Lower lobe of right lung (tissue), 2 donors: ENCODE results near the gene SEC24C. TPM values are rescaled to one million over a fixed set of nuclear protein-coding genes. Genes with fewer than 3 reads are reported as not detected.
"Not testable (repeated sequence)": the region's sequence is repeated elsewhere in the genome, so short reads cannot be mapped to it uniquely, and the experiment has no call there.

ENCODE experiments used
- ATAC-seq, 2 donors: fragments of 200-7000 bp; cut with Tn5 transposase; one replicate each; pipeline ENCODE4 v1.9.1; 2020 to 2022; ENCODE audit warnings: mild to moderate bottlenecking in 2 of 2, moderate library complexity in 2 of 2
- DNase-seq: peaks from one replicate; pipeline ENCODE4 v3.0.0-alpha.2; 2020
- H3K27ac ChIP-seq: fragments of 200-600 bp; one replicate; pipeline ENCODE4 v1.8.0; 2022
- H3K27me3 ChIP-seq: fragments of 200-600 bp; one replicate; pipeline ENCODE4 v1.8.0; 2022; ENCODE audit warnings: low read depth
- H3K36me3 ChIP-seq: fragments of 200-600 bp; one replicate; pipeline ENCODE4 v1.8.0; 2022; ENCODE audit warnings: mild to moderate bottlenecking
- H3K4me1 ChIP-seq: fragments of 200-600 bp; one replicate; pipeline ENCODE4 v1.8.0; 2022
- H3K4me3 ChIP-seq: fragments of 200-600 bp; one replicate; pipeline ENCODE4 v1.8.0; 2022; ENCODE audit warnings: mild to moderate bottlenecking
- H3K9me3 ChIP-seq: fragments of 200-600 bp; one replicate; pipeline ENCODE4 v1.8.0; 2022
- CTCF ChIP-seq: fragments of 200-600 bp; IDR thresholded peaks from one replicate; pipeline ENCODE4 v1.8.0; 2022; ENCODE audit warnings: antibody characterized with exemption, mild to moderate bottlenecking
- intact Hi-C: fragments of 100-400 bp; cut with DNase I; formaldehyde crosslinking; loops from one replicate; pipeline ENCODE4 v1.11.0; 2022
- total RNA-seq: library from RNA; stranded (reverse); fragmentation: NEBNext Ultra II Directional; extraction: Animal tissue kit (Norgen Biotek cat#: 25700); gene quantifications from one replicate; pipeline ENCODE4 v1.2.1, GENCODE V29; 2021
- donor health status: DM: no; HTN: yes; CAD: no; lungs with severe emphysema.

SEC24C gene
- total RNA-seq, 1 donor from 2014 or later = 71.4 TPM

GRCh38 chr10:73714483-73714882 lies 29.7 kb upstream of the SEC24C start:
- H3K9me3 ChIP-seq, H3K4me1 ChIP-seq, intact Hi-C loops, H3K27ac ChIP-seq, ATAC-seq, H3K27me3 ChIP-seq, DNase-seq, H3K4me3 ChIP-seq: not testable (repeated sequence)
- H3K36me3 ChIP-seq = peaks cover 66% of the 10 kb centered on the region

- intact Hi-C loops, H3K4me1 ChIP-seq, ATAC-seq, H3K27ac ChIP-seq, DNase-seq, H3K9me3 ChIP-seq, H3K4me3 ChIP-seq, H3K27me3 ChIP-seq: not testable (repeated sequence)
- H3K36me3 ChIP-seq = peaks cover 68% of the 10 kb centered on the region
Measured at GRCh38 chr10:73715179-73716156, 28.7 kb upstream of the SEC24C start.

GRCh38 chr10:73716251-73716650 lies 27.9 kb upstream of the SEC24C start:
- Histone ChIP-seq H3K9me3 (no peaks in the 10 kb centered on the region), H3K4me3 (no peak overlapping the region), H3K36me3 (peaks cover 75% of the 10 kb centered on the region), H3K27me3 (no peaks in the 10 kb centered on the region), H3K4me1 (no peaks in the 10 kb centered on the region), H3K27ac (no peak overlapping the region)
- DNase-seq = no peak
- intact Hi-C loops = no loop called here
- no peak for ATAC-seq
- no peak for TF ChIP-seq CTCF

- DNase-seq (no peak), ATAC-seq (no peak)
- intact Hi-C loops = no loop called here
- TF ChIP-seq CTCF = no peak
- Histone ChIP-seq H3K36me3 (peaks cover 79% of the 10 kb centered on the region), H3K27me3 (no peaks in the 10 kb centered on the region), H3K27ac (peak overlapping the region; percentile 1), H3K4me1 (no peaks in the 10 kb centered on the region), H3K4me3 (no peak overlapping the region), H3K9me3 (no peaks in the 10 kb centered on the region)
Measured at GRCh38 chr10:73717556-73717955, 26.6 kb upstream of the SEC24C start.

- ATAC-seq, H3K27me3 ChIP-seq, intact Hi-C loops, DNase-seq, H3K4me1 ChIP-seq, H3K9me3 ChIP-seq, H3K27ac ChIP-seq, H3K4me3 ChIP-seq: not testable (repeated sequence)
- H3K36me3 ChIP-seq = peaks cover 96% of the 10 kb centered on the region
Measured at GRCh38 chr10:73720561-73720960, 23.6 kb upstream of the SEC24C start.

- H3K27ac ChIP-seq = no peak overlapping the region
- DNase-seq (no peak), ATAC-seq (no peak)
- no peaks in the 10 kb centered on the region for H3K27me3 ChIP-seq
- intact Hi-C loops = no loop called here
- no peak for TF ChIP-seq CTCF
- no peaks in the 10 kb centered on the region for H3K9me3 ChIP-seq
- H3K4me1 ChIP-seq = no peaks in the 10 kb centered on the region
- H3K36me3 ChIP-seq = peaks cover 95% of the 10 kb centered on the region
- no peak overlapping the region for H3K4me3 ChIP-seq
Measured at GRCh38 chr10:73723516-73723915, 20.7 kb upstream of the SEC24C start.

- H3K27me3 ChIP-seq, DNase-seq, H3K9me3 ChIP-seq, intact Hi-C loops: not testable (repeated sequence)
- Histone ChIP-seq H3K27ac (peak overlapping the region; percentile 89), H3K4me1 (peaks cover 28% of the 10 kb centered on the region), H3K36me3 (peaks cover 64% of the 10 kb centered on the region), H3K4me3 (peak overlapping the region; percentile 85)
- peak in 1 of 2 donors; percentile 23 for ATAC-seq
Measured at GRCh38 chr10:73729781-73730152, 14.4 kb upstream of the SEC24C start.
